ENCODE results near the gene TCHH.
"Not testable (repeated sequence)": the region's sequence is repeated elsewhere in the genome, so short reads cannot be mapped to it uniquely, and the experiment has no call there.

The TCHH gene

GRCh38 chr1:152107984-152108881, 7.0 kb downstream of the TCHH start:
- Histone ChIP-seq H3K4me3 (no peak overlapping the region), H3K9me3 (no peaks in the 10 kb centered on the region), H3K27me3 (ENCODE audit: low read depth) (peaks cover 72% of the 10 kb centered on the region), H3K4me1 (no peaks in the 10 kb centered on the region), H3K36me3 (replicated peaks) (no peaks in the 10 kb centered on the region)
- DNase-seq (ENCODE audit: low spot score in 2 of 2), result no peak
- in situ Hi-C loops (cut with MboI; ENCODE audit: low sequenced_read_pairs), result no loop called here

- DNase-seq (ENCODE audit: low spot score in 2 of 2), result no peak
- Histone ChIP-seq H3K4me1 (no peaks in the 10 kb centered on the region), H3K36me3 (replicated peaks) (no peaks in the 10 kb centered on the region), H3K9me3 (no peaks in the 10 kb centered on the region), H3K27me3 (ENCODE audit: low read depth) (peaks cover 67% of the 10 kb centered on the region), H3K4me3 (no peak overlapping the region)
- in situ Hi-C loops (cut with MboI; ENCODE audit: low sequenced_read_pairs), result no loop called here
These were observed 7.9 kb downstream of the TCHH start for GRCh38 chr1:152107031-152107983.

DNA sequence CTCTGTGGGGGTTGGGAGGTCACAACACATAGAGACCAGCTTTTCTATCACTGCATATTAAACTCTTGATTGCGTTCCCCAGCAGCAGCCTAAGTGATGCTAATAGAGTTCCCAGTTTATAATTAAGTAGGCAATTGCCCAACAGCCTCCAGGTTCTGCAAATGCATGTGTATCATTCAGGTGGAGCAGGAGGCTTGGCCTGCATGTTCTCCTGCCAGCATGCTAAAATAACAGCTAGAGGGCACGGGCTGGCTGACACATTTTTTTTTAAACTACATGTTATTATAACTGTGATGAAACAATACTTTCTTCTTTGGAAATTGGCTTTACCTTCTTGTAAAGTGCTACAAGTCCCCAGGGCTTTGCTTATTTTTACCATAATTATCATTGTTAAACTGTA, 10.4 kb downstream of the TCHH start:
- DNase-seq (ENCODE audit: low spot score in 2 of 2), result no peak
- Histone ChIP-seq H3K4me3 (no peak overlapping the region), H3K4me1 (no peaks in the 10 kb centered on the region), H3K27me3 (ENCODE audit: low read depth) (peaks cover 50% of the 10 kb centered on the region), H3K9me3 (no peaks in the 10 kb centered on the region), H3K36me3 (replicated peaks) (no peaks in the 10 kb centered on the region)
- in situ Hi-C loops (cut with MboI; ENCODE audit: low sequenced_read_pairs), result no loop called here

DNA sequence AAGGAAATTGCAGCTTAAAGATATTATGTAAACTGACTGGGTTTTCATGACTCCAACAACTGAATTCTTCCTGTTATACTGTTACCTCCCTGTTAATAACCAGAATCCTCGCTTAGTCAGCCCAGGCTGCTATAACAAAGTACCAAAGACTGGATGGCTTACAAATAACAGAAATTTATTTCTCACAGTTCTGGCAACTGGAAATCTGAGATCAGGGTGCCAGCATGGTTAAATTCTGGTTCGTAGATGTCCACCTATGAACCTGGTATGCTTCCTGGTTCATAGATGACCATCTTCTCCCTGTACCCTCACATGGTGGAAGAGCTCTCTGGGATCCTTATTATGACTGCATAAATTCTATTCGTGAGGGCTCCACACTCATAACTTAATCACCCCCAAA, 18.3 kb downstream of the TCHH start:
- no peaks in the 10 kb centered on the region for H3K36me3 ChIP-seq (replicated peaks)
- in situ Hi-C loops (cut with MboI; ENCODE audit: low sequenced_read_pairs), result no loop called here
- H3K4me3 ChIP-seq, result no peak overlapping the region
- no peaks in the 10 kb centered on the region for H3K9me3 ChIP-seq
- no peaks in the 10 kb centered on the region for H3K4me1 ChIP-seq
- peaks cover 7% of the 10 kb centered on the region for H3K27me3 ChIP-seq (ENCODE audit: low read depth)
- DNase-seq (ENCODE audit: low spot score in 2 of 2), result no peak

DNA sequence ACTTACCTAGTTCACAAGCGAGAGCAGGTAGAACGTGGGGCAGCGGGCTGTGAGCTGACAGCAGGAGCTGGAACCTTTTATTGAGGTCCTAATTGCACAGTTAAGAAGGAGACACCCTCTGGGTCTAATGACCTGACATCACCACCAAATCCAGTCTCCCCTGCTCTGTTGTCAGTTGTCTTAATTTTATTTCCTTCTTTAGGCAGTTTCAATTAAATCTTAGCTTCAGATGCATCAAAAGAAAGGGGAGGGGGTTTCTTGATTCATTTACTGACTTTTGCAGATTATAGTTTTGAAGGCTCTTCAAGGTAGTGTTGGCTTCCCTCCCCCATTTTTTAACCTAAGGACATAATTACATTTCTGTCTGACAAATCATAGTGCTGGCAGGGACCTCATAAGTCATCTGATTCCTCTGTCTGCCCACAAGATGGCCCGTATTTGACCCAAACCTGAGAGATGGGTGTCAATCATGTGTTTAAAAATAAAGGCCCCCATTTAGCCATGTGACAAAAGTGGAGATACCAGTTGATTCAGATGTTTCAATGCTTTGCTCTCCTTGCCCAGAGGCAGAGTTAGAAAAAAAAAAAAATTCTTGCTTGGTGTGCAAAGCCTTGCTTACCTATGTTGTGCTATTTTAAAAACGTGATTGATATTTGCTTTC, 26.1 kb downstream of the TCHH start, which contains the start of gene TCHHL1:
TSS of gene TCHHL1 (minus strand) at position 51 of the 661 bp plus-strand sequence. CDS start 921 bp downstream, outside the sequence.
- no peak for DNase-seq (ENCODE audit: low spot score in 2 of 2)
- H3K4me3 ChIP-seq, result no peak within 1 kb of the TSS
- H3K9me3 ChIP-seq, result no peaks in the 10 kb centered on the region
- H3K27me3 ChIP-seq (ENCODE audit: low read depth), result peaks cover 2% of the 10 kb centered on the region
- H3K4me1 ChIP-seq, result no peaks in the 10 kb centered on the region
- in situ Hi-C loops (cut with MboI; ENCODE audit: low sequenced_read_pairs), result no loop called here
- no peaks in the 10 kb centered on the region for H3K36me3 ChIP-seq (replicated peaks)

DNA sequence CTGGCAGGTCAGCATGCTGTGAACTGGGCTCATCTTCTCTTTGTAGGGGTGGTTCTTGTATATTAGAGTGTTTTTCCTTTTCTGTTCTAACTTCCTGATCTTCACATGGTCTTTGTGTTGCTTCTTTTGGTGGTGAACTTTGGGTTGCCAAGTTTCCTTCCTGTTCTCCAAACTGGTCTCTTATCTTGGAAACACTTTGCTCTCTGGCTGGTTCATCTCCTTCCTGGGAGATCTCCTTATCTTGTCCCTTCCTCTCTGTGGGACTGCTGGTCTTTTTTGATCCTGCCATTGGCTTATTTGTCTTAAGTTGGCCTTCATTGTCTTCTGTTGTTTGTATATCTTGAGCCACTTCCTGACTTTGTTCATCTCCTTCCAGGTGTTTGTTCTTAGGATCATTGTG, 28.5 kb downstream of the TCHH start:
- no peak for DNase-seq (ENCODE audit: low spot score in 2 of 2)
- no peaks in the 10 kb centered on the region for H3K9me3 ChIP-seq
- H3K36me3 ChIP-seq (replicated peaks), result no peaks in the 10 kb centered on the region
- no peak overlapping the region for H3K4me3 ChIP-seq
- H3K4me1 ChIP-seq, result no peaks in the 10 kb centered on the region
- H3K27me3 ChIP-seq (ENCODE audit: low read depth), result no peaks in the 10 kb centered on the region; the same call in none of the 2 replicates
- in situ Hi-C loops (cut with MboI; ENCODE audit: low sequenced_read_pairs), result no loop called here

GRCh38 chr1:152084853-152085252, 30.4 kb downstream of the TCHH start:
- Histone ChIP-seq H3K4me3 (no peak overlapping the region), H3K9me3 (no peaks in the 10 kb centered on the region), H3K36me3 (replicated peaks) (no peaks in the 10 kb centered on the region), H3K27me3 (ENCODE audit: low read depth) (no peaks in the 10 kb centered on the region; the same call in none of the 2 replicates), H3K4me1 (no peaks in the 10 kb centered on the region)
- in situ Hi-C loops (cut with MboI; ENCODE audit: low sequenced_read_pairs), result no loop called here
- no peak for DNase-seq (ENCODE audit: low spot score in 2 of 2)

GRCh38 chr1:152081026-152081425, 34.2 kb downstream of the TCHH start:
- H3K9me3 ChIP-seq; H3K27me3 ChIP-seq (ENCODE audit: low read depth); DNase-seq (ENCODE audit: low spot score in 2 of 2); H3K36me3 ChIP-seq (replicated peaks); H3K4me3 ChIP-seq; in situ Hi-C loops (cut with MboI; ENCODE audit: low sequenced_read_pairs); H3K4me1 ChIP-seq: not testable (repeated sequence)

DNA sequence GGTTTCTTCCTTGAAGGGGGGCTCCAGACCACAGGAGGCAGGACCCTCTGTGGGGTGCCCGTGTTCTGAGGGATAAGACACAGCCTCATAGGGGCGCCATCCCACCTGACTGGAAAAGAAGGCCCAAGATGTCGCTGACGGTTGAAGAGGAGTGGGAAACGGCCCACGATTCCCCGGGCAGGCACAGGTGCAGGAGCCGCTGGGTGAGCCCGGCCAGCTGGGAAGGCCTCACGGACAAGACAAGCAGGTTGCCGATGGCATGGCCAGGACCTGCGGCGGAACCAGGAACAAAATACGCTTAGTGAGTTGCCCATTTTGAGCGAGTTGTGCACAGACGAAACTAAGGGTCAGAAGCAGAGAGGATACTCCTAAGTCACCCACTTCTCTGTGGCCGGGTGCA, 34.8 kb downstream of the TCHH start:
- H3K9me3 ChIP-seq; H3K4me3 ChIP-seq; H3K27me3 ChIP-seq (ENCODE audit: low read depth); H3K4me1 ChIP-seq; in situ Hi-C loops (cut with MboI; ENCODE audit: low sequenced_read_pairs); H3K36me3 ChIP-seq (replicated peaks); DNase-seq (ENCODE audit: low spot score in 2 of 2): not testable (repeated sequence)

DNA sequence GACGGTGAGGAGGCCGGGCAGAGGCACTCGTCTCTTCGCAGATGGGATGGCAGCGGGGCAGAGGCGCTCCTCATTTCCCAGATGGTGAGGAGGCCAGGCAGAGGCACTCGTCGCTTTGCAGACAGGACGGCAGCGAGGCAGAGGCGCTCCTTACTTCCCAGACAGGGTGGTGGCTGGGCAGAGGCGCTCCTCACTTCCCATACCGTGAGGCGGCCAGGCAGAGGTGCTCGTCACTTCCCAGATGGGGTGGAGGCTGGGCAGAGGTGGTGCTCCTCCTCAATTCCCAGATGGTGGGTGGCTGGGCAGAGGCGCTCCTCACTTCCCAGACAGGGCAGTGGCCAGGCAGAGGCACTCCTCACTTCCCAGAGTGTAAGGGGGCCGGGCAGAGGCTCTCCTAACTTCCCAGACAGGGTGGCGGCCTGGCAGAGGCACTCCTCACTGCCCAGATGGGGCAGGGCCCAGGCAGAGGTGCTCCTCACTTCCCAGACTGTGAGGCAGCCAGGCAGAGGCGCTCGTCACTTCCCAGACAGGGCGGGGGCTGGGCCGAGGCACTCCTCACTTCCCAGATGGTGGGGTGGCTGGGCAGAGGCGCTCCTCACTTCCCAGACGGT, 36.3 kb downstream of the TCHH start:
- no peak for DNase-seq (ENCODE audit: low spot score in 2 of 2)
- Histone ChIP-seq H3K4me3 (no peak overlapping the region), H3K4me1 (no peaks in the 10 kb centered on the region), H3K9me3 (no peaks in the 10 kb centered on the region), H3K36me3 (replicated peaks) (no peaks in the 10 kb centered on the region), H3K27me3 (ENCODE audit: low read depth) (peaks cover 9% of the 10 kb centered on the region)
- in situ Hi-C loops (cut with MboI; ENCODE audit: low sequenced_read_pairs), result no loop called here

GRCh38 chr1:152072311-152072710, 42.9 kb downstream of the TCHH start:
- no peak for DNase-seq (ENCODE audit: low spot score in 2 of 2)
- H3K9me3 ChIP-seq, result no peaks in the 10 kb centered on the region
- H3K27me3 ChIP-seq (ENCODE audit: low read depth), result peaks cover 17% of the 10 kb centered on the region
- H3K36me3 ChIP-seq (replicated peaks), result no peaks in the 10 kb centered on the region
- in situ Hi-C loops (cut with MboI; ENCODE audit: low sequenced_read_pairs), result no loop called here
- no peak overlapping the region for H3K4me3 ChIP-seq
- no peaks in the 10 kb centered on the region for H3K4me1 ChIP-seq

GRCh38 chr1:152071123-152071522, 44.1 kb downstream of the TCHH start:
- peaks cover 17% of the 10 kb centered on the region for H3K27me3 ChIP-seq (ENCODE audit: low read depth)
- H3K4me1 ChIP-seq, result no peaks in the 10 kb centered on the region
- no peak for DNase-seq (ENCODE audit: low spot score in 2 of 2)
- in situ Hi-C loops (cut with MboI; ENCODE audit: low sequenced_read_pairs), result no loop called here
- H3K9me3 ChIP-seq, result no peaks in the 10 kb centered on the region
- H3K36me3 ChIP-seq (replicated peaks), result no peaks in the 10 kb centered on the region
- H3K4me3 ChIP-seq, result no peak overlapping the region

DNA sequence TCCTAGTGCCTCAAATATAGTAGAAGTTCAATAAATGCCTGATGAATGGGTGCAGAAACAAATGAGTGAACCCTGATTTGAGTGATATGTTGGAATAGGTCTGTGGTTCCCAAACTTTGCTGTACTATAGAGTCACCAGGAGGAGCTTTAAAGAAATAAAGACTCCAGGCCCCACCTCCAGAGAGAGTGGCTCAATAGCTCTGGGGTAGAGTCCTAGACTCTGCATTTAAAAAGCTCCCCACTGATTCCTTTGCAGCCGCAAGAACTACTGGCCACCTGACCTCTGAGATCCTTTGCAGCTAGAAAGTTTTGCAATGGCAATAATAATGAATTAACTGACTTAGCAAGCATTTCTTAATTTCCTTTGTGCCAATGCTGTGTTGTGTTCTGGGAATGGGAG, 47.3 kb downstream of the TCHH start:
- Histone ChIP-seq H3K36me3 (replicated peaks) (no peaks in the 10 kb centered on the region), H3K4me1 (no peaks in the 10 kb centered on the region), H3K9me3 (no peaks in the 10 kb centered on the region), H3K27me3 (ENCODE audit: low read depth) (peaks cover 10% of the 10 kb centered on the region), H3K4me3 (no peak overlapping the region)
- no peak for DNase-seq (ENCODE audit: low spot score in 2 of 2)
- in situ Hi-C loops (cut with MboI; ENCODE audit: low sequenced_read_pairs), result loop anchor here (10.0 kb wide), 1 partner anchor 377 kb away; no protein-coding TSS in a partner anchor

All from HAP-1 (cell line).